Neural cell (in vitro differentiated cells): ENCODE measurements around the gene KCNQ5.

Experiments used
- EP300 ChIP-seq: fragments of 450-650 bp; conservative IDR thresholded peaks from 2 replicates; pipeline ENCODE4 v1.6.1; 2014; ENCODE audit warnings: antibody characterized with exemption, mild to moderate bottlenecking, moderate library complexity; ENCODE audit not compliant: poor library complexity, severe bottlenecking
- EZH2 ChIP-seq: fragments of 200-600, 300-800 bp; shearing (Covaris generic), sonication (generic); IDR thresholded peaks from 2 replicates; pipeline ENCODE4 v1.6.1; 2014; ENCODE audit warnings: antibody characterized with exemption, low read length, borderline replicate concordance, mild to moderate bottlenecking; ENCODE audit not compliant: insufficient read depth, poor library complexity, severe bottlenecking
- MXI1 ChIP-seq: fragments of 450-650 bp; conservative IDR thresholded peaks from 2 replicates; pipeline ENCODE4 v1.6.1; 2014; ENCODE audit warnings: antibody characterized with exemption, mild to moderate bottlenecking; ENCODE audit not compliant: poor library complexity, severe bottlenecking
- POLR2AphosphoS5 ChIP-seq: IDR thresholded peaks from 2 replicates; pipeline ENCODE4 v1.6.1; 2012
- RAD21 ChIP-seq: fragments of 450-650 bp; conservative IDR thresholded peaks from 2 replicates; pipeline ENCODE4 v1.6.1; 2014; ENCODE audit warnings: antibody characterized with exemption, mild to moderate bottlenecking, moderate library complexity
- SMC3 ChIP-seq: fragments of 450-650 bp; conservative IDR thresholded peaks from 2 replicates; pipeline ENCODE4 v1.6.1; 2014; ENCODE audit warnings: antibody characterized with exemption, mild to moderate bottlenecking, moderate library complexity; ENCODE audit not compliant: poor library complexity
- TAF1 ChIP-seq: IDR thresholded peaks from 2 replicates; pipeline ENCODE4 v1.6.1; 2012; ENCODE audit warnings: low read depth
- TF ChIP-seq, protein P1 (sequence below): fragments of 450-650 bp; IDR thresholded peaks from 2 replicates; pipeline ENCODE4 v1.5.1; 2014; ENCODE audit warnings: antibody characterized with exemption, mild to moderate bottlenecking, moderate library complexity; ENCODE audit not compliant: poor library complexity, severe bottlenecking

GRCh38 chr6:73194744-73195143, 572.9 kb downstream of the KCNQ5 start:
- TF ChIP-seq EP300 (no peak), POLR2AphosphoS5 (no peak), MXI1 (no peak), TAF1 (no peak), EZH2 (no peak), SMC3 (no peak), RAD21 (no peak)
- TF ChIP-seq, protein P1, sequence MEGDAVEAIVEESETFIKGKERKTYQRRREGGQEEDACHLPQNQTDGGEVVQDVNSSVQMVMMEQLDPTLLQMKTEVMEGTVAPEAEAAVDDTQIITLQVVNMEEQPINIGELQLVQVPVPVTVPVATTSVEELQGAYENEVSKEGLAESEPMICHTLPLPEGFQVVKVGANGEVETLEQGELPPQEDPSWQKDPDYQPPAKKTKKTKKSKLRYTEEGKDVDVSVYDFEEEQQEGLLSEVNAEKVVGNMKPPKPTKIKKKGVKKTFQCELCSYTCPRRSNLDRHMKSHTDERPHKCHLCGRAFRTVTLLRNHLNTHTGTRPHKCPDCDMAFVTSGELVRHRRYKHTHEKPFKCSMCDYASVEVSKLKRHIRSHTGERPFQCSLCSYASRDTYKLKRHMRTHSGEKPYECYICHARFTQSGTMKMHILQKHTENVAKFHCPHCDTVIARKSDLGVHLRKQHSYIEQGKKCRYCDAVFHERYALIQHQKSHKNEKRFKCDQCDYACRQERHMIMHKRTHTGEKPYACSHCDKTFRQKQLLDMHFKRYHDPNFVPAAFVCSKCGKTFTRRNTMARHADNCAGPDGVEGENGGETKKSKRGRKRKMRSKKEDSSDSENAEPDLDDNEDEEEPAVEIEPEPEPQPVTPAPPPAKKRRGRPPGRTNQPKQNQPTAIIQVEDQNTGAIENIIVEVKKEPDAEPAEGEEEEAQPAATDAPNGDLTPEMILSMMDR, result no peak
